Kidney epithelial cell (primary cell): Measurements from ENCODE around the gene UVSSA. TPM values are rescaled to one million over a fixed set of nuclear protein-coding genes. Genes with fewer than 3 reads are reported as not detected.

Source experiments
- DNase-seq: peaks from one replicate; pipeline ENCODE4 v3.0.0-alpha.2; 2010; ENCODE audit warnings: low read depth
- H3K27me3 ChIP-seq: 2 replicates; pipeline ENCODE4 v1.6.0; 2011; ENCODE audit warnings: low read length; ENCODE audit not compliant: control insufficient read depth, insufficient read depth
- H3K36me3 ChIP-seq: 2 replicates; pipeline ENCODE4 v1.5.1; 2011; ENCODE audit warnings: low read length; ENCODE audit not compliant: control insufficient read depth, insufficient read depth
- H3K4me3 ChIP-seq: 2 replicates; pipeline ENCODE4 v1.5.1; 2011; ENCODE audit warnings: low read depth, mild to moderate bottlenecking, control low read depth, low read length
- total RNA-seq: library from RNA; depleted of rRNA; stranded (reverse); fragments of >200 nt; gene quantifications from 2 replicates; pipeline ENCODE4 v1.2.3, GENCODE V29; 2015
- TF ChIP-seq, protein P1 (sequence below): IDR thresholded peaks from 2 replicates; pipeline ENCODE4 v1.5.1; 2011; ENCODE audit warnings: mild to moderate bottlenecking, moderate library complexity, low read length, control low read depth, inconsistent platforms; ENCODE audit not compliant: insufficient read depth, poor library complexity, severe bottlenecking

UVSSA gene
- total RNA-seq, 1 donor from 2014 or later, result 13.0 TPM

DNA sequence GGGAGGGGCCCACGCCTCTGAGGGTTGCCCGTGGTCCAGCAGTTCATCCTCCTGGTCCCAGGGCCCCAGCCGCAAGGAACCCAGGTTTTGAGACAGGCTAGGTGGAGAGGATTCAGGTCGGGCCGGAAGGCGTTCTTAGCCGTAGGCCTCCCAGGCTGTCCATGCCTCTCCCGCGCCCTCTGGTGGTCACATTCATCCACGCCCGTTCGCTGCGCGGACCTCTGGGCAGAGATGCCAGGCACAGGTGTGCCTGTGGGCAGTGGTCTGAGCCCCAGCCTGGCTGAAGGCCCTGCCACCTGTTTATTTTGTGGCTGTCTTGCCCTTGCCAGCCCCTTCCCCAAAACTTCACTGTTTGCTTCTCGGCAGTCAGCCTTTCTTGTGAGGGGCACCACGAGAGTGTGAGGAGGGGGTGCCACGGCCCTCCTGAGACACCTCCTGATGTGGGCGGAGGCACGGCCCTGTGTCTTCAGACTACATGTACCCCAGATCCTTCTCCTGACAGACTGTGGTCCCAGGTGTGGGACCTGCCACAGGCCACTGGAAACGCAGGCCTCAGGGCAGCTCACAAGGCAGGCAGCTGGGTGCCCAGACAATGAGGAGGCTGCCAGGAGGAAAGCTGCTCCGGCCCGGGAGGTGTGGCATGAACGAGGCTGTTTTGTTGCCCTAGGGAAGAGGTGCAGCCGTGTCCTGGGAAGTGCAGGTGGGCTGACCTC lies 5.0 kb downstream of the UVSSA start:
- Histone ChIP-seq H3K36me3 (no peaks in the 10 kb centered on the region), H3K4me3 (no peak overlapping the region), H3K27me3 (no peaks in the 10 kb centered on the region)
- TF ChIP-seq, protein P1, sequence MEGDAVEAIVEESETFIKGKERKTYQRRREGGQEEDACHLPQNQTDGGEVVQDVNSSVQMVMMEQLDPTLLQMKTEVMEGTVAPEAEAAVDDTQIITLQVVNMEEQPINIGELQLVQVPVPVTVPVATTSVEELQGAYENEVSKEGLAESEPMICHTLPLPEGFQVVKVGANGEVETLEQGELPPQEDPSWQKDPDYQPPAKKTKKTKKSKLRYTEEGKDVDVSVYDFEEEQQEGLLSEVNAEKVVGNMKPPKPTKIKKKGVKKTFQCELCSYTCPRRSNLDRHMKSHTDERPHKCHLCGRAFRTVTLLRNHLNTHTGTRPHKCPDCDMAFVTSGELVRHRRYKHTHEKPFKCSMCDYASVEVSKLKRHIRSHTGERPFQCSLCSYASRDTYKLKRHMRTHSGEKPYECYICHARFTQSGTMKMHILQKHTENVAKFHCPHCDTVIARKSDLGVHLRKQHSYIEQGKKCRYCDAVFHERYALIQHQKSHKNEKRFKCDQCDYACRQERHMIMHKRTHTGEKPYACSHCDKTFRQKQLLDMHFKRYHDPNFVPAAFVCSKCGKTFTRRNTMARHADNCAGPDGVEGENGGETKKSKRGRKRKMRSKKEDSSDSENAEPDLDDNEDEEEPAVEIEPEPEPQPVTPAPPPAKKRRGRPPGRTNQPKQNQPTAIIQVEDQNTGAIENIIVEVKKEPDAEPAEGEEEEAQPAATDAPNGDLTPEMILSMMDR, result peak; percentile 97
- no peak for DNase-seq

DNA sequence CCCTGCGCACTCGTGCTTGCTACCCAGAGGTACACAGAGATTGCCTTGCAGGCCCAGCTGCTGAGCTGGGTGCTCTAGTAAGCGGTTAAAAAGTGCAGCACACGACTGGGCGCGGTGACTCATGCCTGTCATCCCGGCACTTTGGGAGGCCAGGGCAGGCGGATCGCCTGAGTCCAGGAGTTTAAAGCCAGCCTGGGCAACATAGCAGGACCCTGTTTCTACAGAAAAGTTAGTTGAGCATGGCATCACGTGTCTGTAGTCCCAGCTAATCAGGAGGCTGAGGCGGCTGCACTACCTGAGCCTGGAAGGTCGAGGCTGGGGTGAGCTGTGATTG lies 5.5 kb downstream of the UVSSA start:
- no peaks in the 10 kb centered on the region for H3K27me3 ChIP-seq
- no peaks in the 10 kb centered on the region for H3K36me3 ChIP-seq
- TF ChIP-seq, protein P1, result no peak
- no peak for DNase-seq
- H3K4me3 ChIP-seq, result no peak overlapping the region

DNA sequence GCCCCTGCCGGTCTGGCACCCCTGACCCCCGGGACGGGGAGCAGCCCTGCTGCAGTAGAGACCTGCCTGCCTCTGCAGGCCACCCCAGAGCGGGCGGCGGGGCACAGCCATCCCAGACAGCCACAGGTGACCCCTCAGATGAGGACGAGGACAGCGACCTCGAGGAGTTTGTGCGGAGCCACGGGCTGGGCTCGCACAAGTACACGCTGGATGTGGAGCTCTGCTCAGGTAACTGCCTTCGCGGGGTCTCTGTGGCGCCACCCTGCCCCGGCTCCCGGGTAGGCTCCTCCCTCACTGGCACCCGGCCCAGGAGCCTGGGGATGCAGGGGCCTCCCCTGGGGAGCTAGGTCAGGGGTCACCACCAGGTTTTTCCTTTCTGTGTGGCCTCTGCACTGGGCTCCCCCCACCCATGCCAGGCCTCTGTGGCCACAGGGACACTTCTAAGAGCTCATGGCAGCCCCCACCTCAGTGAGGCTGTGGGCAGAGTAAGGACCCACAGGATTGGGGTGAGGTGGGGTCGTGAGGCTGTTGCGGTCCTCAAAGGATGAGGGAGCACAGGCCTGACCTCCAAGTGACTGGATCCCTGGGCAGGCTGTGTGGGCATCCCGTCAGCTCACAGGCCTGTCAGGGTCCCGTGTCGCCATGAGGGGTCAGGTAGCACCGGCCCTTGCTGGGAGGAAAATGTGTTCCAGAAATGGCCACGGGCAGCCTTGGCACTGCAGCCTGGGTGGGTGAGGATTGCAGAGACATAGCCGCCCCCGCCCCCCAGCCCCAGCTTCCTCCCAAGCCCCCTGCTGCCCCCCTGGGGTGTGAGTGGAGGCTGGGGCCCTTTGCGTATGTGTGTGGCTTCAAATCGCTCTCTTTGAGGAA lies 6.4 kb downstream of the UVSSA start:
- H3K4me3 ChIP-seq, result no peak overlapping the region
- DNase-seq, result no peak
- TF ChIP-seq, protein P1, result no peak
- H3K27me3 ChIP-seq, result no peaks in the 10 kb centered on the region
- no peaks in the 10 kb centered on the region for H3K36me3 ChIP-seq

DNA sequence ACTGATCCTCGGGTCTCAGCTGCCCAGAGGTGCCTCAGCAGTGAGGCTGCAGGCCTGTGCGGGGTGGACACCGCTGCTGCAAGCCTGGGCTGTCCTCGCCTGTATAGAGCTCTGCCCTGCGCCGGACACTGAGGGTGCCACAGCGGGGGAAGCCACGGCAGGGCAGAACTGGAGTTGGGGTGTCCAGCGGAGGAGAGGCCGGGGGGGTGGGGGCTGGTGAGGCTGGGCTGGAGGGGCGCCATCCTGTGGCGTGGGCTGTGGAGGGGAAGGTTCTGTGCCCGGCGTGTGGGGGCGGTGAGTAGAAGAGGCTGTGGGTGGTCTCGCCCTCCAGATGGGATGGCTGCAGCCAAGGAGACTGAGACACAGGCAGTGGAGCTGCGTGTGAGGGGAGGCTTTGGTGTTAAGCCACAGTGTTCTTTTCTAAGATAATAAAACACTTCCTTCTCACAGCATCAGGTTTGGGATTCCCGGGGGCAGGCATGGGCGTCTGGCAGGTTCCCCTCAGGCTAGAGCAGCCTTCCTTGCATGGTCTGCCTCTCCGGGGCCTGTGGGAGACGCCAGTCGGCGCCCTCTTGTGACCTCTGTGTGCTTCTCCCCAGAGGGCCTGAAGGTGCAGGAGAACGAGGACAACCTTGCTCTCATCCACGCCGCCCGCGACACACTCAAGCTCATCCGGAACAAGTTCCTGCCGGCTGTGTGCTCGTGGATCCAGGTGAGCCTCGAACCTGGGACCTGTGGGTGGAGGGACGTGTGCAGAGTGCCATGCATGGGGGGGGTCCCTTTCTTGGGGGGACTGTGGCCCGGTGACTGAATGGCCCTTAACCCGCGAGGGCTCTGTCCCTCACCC lies 7.4 kb downstream of the UVSSA start:
- H3K36me3 ChIP-seq, result no peaks in the 10 kb centered on the region
- TF ChIP-seq, protein P1, result no peak
- no peak overlapping the region for H3K4me3 ChIP-seq
- no peak for DNase-seq
- no peaks in the 10 kb centered on the region for H3K27me3 ChIP-seq

DNA sequence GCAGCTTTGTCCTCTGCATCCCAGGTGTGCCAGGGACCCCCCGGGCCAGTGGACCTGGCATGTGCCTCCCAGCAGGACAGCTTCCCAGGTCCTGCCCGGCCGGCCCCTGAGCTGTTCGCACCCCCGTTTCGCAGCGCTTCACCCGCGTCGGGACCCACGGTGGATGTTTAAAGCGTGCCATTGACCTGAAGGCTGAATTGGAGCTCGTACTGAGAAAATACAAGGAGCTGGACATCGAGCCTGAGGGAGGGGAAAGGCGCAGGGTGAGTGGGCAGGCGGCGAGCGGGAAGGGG lies 7.9 kb downstream of the UVSSA start:
- H3K36me3 ChIP-seq, result no peaks in the 10 kb centered on the region
- H3K27me3 ChIP-seq, result no peaks in the 10 kb centered on the region
- no peak for DNase-seq
- TF ChIP-seq, protein P1, result no peak
- no peak overlapping the region for H3K4me3 ChIP-seq
